Lung microvascular endothelial cell (primary cell): ENCODE measurements around the gene DAPK3. TPM values are rescaled to one million over a fixed set of nuclear protein-coding genes. Genes with fewer than 3 reads are reported as not detected.
"Not testable (repeated sequence)": the region's sequence is repeated elsewhere in the genome, so short reads cannot be mapped to it uniquely, and the experiment has no call there.

Experiments used
- DNase-seq, 2 donors: peaks; one replicate each; pipeline versions ENCODE4 v3.0.0 to v3.0.0-alpha.2; 2010; ENCODE audit warnings: low read depth in 2 of 2
- total RNA-seq: library from RNA; depleted of rRNA; stranded (reverse); fragments of >200 nt; gene quantifications from 2 replicates; pipeline ENCODE4 v1.2.1, GENCODE V29; 2014

The DAPK3 gene
- total RNA-seq, 1 donor from 2014 or later, result 103 TPM

GRCh38 chr19:3955688-3956087 is 15.2 kb downstream of the DAPK3 start:
- DNase-seq, result no peak

GRCh38 chr19:3955276-3955675 is 15.6 kb downstream of the DAPK3 start:
- not testable (repeated sequence) for DNase-seq

GRCh38 chr19:3954107-3954506 is 16.8 kb downstream of the DAPK3 start:
- DNase-seq, result no peak

- DNase-seq, result not testable (repeated sequence)
Measured at GRCh38 chr19:3952755-3953276, 18.1 kb downstream of the DAPK3 start.

- no peak for DNase-seq
Measured at GRCh38 chr19:3950871-3951861, 19.7 kb downstream of the DAPK3 start.

- DNase-seq, result no peak
Measured at GRCh38 chr19:3949997-3950859, 20.7 kb downstream of the DAPK3 start.

GRCh38 chr19:3949294-3949693 is 21.6 kb downstream of the DAPK3 start:
- DNase-seq, result no peak

GRCh38 chr19:3947316-3947933 is 23.5 kb downstream of the DAPK3 start:
- DNase-seq, result not testable (repeated sequence)

GRCh38 chr19:3945838-3946237 is 25.1 kb downstream of the DAPK3 start:
- DNase-seq, result no peak

- no peak for DNase-seq
Measured at GRCh38 chr19:3944018-3944721, 26.7 kb downstream of the DAPK3 start.

GRCh38 chr19:3942790-3943409 is 28.0 kb downstream of the DAPK3 start:
- no peak for DNase-seq

GRCh38 chr19:3938300-3938950 is 32.5 kb downstream of the DAPK3 start:
- DNase-seq, result not testable (repeated sequence)

GRCh38 chr19:3936506-3937442 is 34.1 kb downstream of the DAPK3 start:
- no peak for DNase-seq

- DNase-seq, result no peak
Measured at GRCh38 chr19:3932931-3933810, 37.7 kb downstream of the DAPK3 start, which contains the start of gene NMRK2. NMRK2 (plus strand) TSS chr19:3933069; CDS start chr19:3933672, 603 bp downstream.

- no peak for DNase-seq
Measured at GRCh38 chr19:3931041-3931440, 39.9 kb downstream of the DAPK3 start.

- no peak for DNase-seq
Measured at GRCh38 chr19:3923912-3924311, 47.0 kb downstream of the DAPK3 start.

GRCh38 chr19:3923096-3923758 is 47.7 kb downstream of the DAPK3 start:
- DNase-seq, result no peak
